Neural progenitor cell (in vitro differentiated cells): Measurements from ENCODE around the gene MAGI2. TPM values are rescaled to one million over a fixed set of nuclear protein-coding genes. Genes with fewer than 3 reads are reported as not detected.

ENCODE experiments used
- DNase-seq: peaks from one replicate; pipeline ENCODE4 v3.0.0-alpha.2; 2016; ENCODE audit warnings: low spot score
- H2AFZ ChIP-seq: fragments of 200-600 bp; sonication (generic); replicated peaks from 2 replicates; pipeline ENCODE4 v1.6.1; 2016; ENCODE audit warnings: antibody characterized with exemption
- H3F3A ChIP-seq: fragments of 200-600 bp; sonication (generic); 2 replicates; pipeline ENCODE4 v1.6.1; 2016; ENCODE audit warnings: antibody characterized with exemption, low read depth
- H3K27ac ChIP-seq: fragments of 200-600 bp; sonication (generic); 2 replicates; pipeline ENCODE4 v1.5.1; 2016; ENCODE audit warnings: mild to moderate bottlenecking
- H3K27me3 ChIP-seq: fragments of 200-600 bp; sonication (generic); 2 replicates; pipeline ENCODE4 v1.6.1; 2016; ENCODE audit warnings: mild to moderate bottlenecking, moderate library complexity
- H3K36me3 ChIP-seq: fragments of 200-600 bp; sonication (generic); 2 replicates; pipeline ENCODE4 v1.5.1; 2016
- H3K4me1 ChIP-seq: fragments of 200-600 bp; sonication (generic); 2 replicates; pipeline ENCODE4 v1.6.1; 2016; ENCODE audit warnings: mixed run types
- H3K4me2 ChIP-seq: fragments of 200-600 bp; sonication (generic); 2 replicates; pipeline ENCODE4 v1.6.1; 2016
- H3K4me3 ChIP-seq: fragments of 200-600 bp; sonication (generic); 2 replicates; pipeline ENCODE4 v1.5.1; 2016
- H3K79me2 ChIP-seq: fragments of 200-600 bp; sonication (generic); 2 replicates; pipeline ENCODE4 v1.6.1; 2016; ENCODE audit warnings: low read depth
- H3K9ac ChIP-seq: fragments of 200-600 bp; sonication (generic); 2 replicates; pipeline ENCODE4 v1.6.1; 2016
- H3K9me3 ChIP-seq: fragments of 200-600 bp; sonication (generic); 2 replicates; pipeline ENCODE4 v1.5.1; 2016; ENCODE audit warnings: low read depth
- H4K20me1 ChIP-seq: fragments of 200-600 bp; sonication (generic); 2 replicates; pipeline ENCODE4 v1.6.1; 2016; ENCODE audit warnings: low read depth
- H3K27ac Mint-ChIP-seq: 3 replicates; pipeline ENCODE4 v1.8.0; 2021; ENCODE audit warnings: mixed read lengths
- H3K27me3 Mint-ChIP-seq: 2 replicates; pipeline ENCODE4 v1.8.0; 2022; ENCODE audit warnings: low read depth, mild to moderate bottlenecking, inconsistent platforms, moderate library complexity, mixed read lengths; ENCODE audit not compliant: insufficient read depth
- H3K36me3 Mint-ChIP-seq: 3 replicates; pipeline ENCODE4 v1.8.0; 2021; ENCODE audit warnings: mixed read lengths
- H3K4me1 Mint-ChIP-seq: 3 replicates; pipeline ENCODE4 v1.8.0; 2021; ENCODE audit warnings: mixed read lengths
- H3K4me3 Mint-ChIP-seq: 3 replicates; pipeline ENCODE4 v1.8.0; 2021; ENCODE audit warnings: mild to moderate bottlenecking, moderate library complexity, mixed read lengths
- H3K9me3 Mint-ChIP-seq: 3 replicates; pipeline ENCODE4 v1.8.0; 2020; ENCODE audit warnings: mixed read lengths
- CTCF ChIP-seq: fragments of 200-600 bp; sonication (generic); IDR thresholded peaks from 2 replicates; pipeline ENCODE4 v1.5.1; 2017; ENCODE audit warnings: antibody characterized with exemption, mild to moderate bottlenecking
- EZH2 ChIP-seq: fragments of 200-600 bp; sonication (generic); IDR thresholded peaks from 2 replicates; pipeline ENCODE4 v1.6.1; 2017; ENCODE audit warnings: antibody characterized with exemption, mild to moderate bottlenecking, moderate library complexity
- EZH2phosphoT487 ChIP-seq: fragments of 200-600 bp; sonication (generic); IDR thresholded peaks from 2 replicates; pipeline ENCODE4 v1.6.1; 2017; ENCODE audit warnings: antibody characterized with exemption
- total RNA-seq: library from RNA; depleted of rRNA; stranded (reverse); fragments of >200 nt; gene quantifications from 2 replicates; pipeline ENCODE4 v1.2.3, GENCODE V29; 2015; ENCODE audit warnings: low replicate concordance

MAGI2 gene
- total RNA-seq, 1 donor from 2014 or later = 5.8 TPM

- Histone ChIP-seq H4K20me1 (no peaks in the 10 kb centered on the region), H3K4me3 (no peak overlapping the region), H3F3A (no peaks in the 10 kb centered on the region), H3K27ac (no peak overlapping the region), H3K27me3 (no peaks in the 10 kb centered on the region), H2AFZ (no peak overlapping the region), H3K79me2 (no peaks in the 10 kb centered on the region), H3K36me3 (no peaks in the 10 kb centered on the region), H3K9me3 (no peaks in the 10 kb centered on the region), H3K4me1 (no peaks in the 10 kb centered on the region), H3K9ac (no peak overlapping the region), H3K4me2 (no peak overlapping the region)
- no peak for DNase-seq
- no peak overlapping the region for H3K4me3 Mint-ChIP-seq
- no peak overlapping the region for H3K27ac Mint-ChIP-seq
- no peaks in the 10 kb centered on the region for H3K9me3 Mint-ChIP-seq
- H3K4me1 Mint-ChIP-seq = no peaks in the 10 kb centered on the region
- TF ChIP-seq EZH2phosphoT487 (no peak), CTCF (no peak), EZH2 (no peak)
- H3K36me3 Mint-ChIP-seq = no peaks in the 10 kb centered on the region
- H3K27me3 Mint-ChIP-seq = no peaks in the 10 kb centered on the region
These were observed 675.6 kb downstream of the MAGI2 start for GRCh38 chr7:78777829-78778228.

- Histone ChIP-seq H3K27me3 (peaks cover 7% of the 10 kb centered on the region), H3K4me2 (peak overlapping the region; percentile 77), H2AFZ (peak overlapping the region; percentile 83), H3K36me3 (no peaks in the 10 kb centered on the region), H3K4me1 (peaks cover 28% of the 10 kb centered on the region), H3F3A (no peaks in the 10 kb centered on the region), H3K79me2 (no peaks in the 10 kb centered on the region), H3K9ac (no peak overlapping the region), H3K9me3 (no peaks in the 10 kb centered on the region), H3K4me3 (peak overlapping the region; percentile 53), H3K27ac (no peak overlapping the region), H4K20me1 (no peaks in the 10 kb centered on the region)
- Mint-ChIP-seq H3K4me3 (no peak overlapping the region), H3K36me3 (no peaks in the 10 kb centered on the region), H3K27ac (peak overlapping the region; percentile 26), H3K9me3 (no peaks in the 10 kb centered on the region), H3K27me3 (peaks cover 2% of the 10 kb centered on the region), H3K4me1 (peaks cover 16% of the 10 kb centered on the region)
- TF ChIP-seq EZH2phosphoT487 = no peak
- TF ChIP-seq EZH2 = peak; percentile 37
- TF ChIP-seq CTCF = no peak
- DNase-seq = peak; percentile 37
These were observed 682.8 kb downstream of the MAGI2 start for GRCh38 chr7:78770422-78771410.

GRCh38 chr7:78769481-78770101 is 683.9 kb downstream of the MAGI2 start:
- H3K79me2 ChIP-seq = no peaks in the 10 kb centered on the region
- Mint-ChIP-seq H3K36me3 (no peaks in the 10 kb centered on the region), H3K27me3 (peaks cover 2% of the 10 kb centered on the region), H3K9me3 (no peaks in the 10 kb centered on the region), H3K27ac (no peak overlapping the region), H3K4me1 (peaks cover 16% of the 10 kb centered on the region), H3K4me3 (no peak overlapping the region)
- H3K4me3 ChIP-seq = peak overlapping the region; percentile 53
- H3K9me3 ChIP-seq = no peaks in the 10 kb centered on the region
- H4K20me1 ChIP-seq = no peaks in the 10 kb centered on the region
- no peaks in the 10 kb centered on the region for H3F3A ChIP-seq
- TF ChIP-seq CTCF = no peak
- TF ChIP-seq EZH2phosphoT487 = no peak
- no peak for TF ChIP-seq EZH2
- no peak overlapping the region for H3K27ac ChIP-seq
- H3K36me3 ChIP-seq = no peaks in the 10 kb centered on the region
- peaks cover 7% of the 10 kb centered on the region for H3K27me3 ChIP-seq
- peaks cover 28% of the 10 kb centered on the region for H3K4me1 ChIP-seq
- peak; percentile 40 for DNase-seq
- no peak overlapping the region for H3K9ac ChIP-seq
- H3K4me2 ChIP-seq = peak overlapping the region; percentile 77
- H2AFZ ChIP-seq = peak overlapping the region; percentile 92
